DMS 273 treated with DMSO at 0.1 percent for 48 hours (cell line): ENCODE measurements around the gene KLK2.

ENCODE experiments used
- DNase-seq: peaks from one replicate; lab custom pipeline; 2025; lab: John Stamatoyannopoulos, UW

KLK2 gene

DNA sequence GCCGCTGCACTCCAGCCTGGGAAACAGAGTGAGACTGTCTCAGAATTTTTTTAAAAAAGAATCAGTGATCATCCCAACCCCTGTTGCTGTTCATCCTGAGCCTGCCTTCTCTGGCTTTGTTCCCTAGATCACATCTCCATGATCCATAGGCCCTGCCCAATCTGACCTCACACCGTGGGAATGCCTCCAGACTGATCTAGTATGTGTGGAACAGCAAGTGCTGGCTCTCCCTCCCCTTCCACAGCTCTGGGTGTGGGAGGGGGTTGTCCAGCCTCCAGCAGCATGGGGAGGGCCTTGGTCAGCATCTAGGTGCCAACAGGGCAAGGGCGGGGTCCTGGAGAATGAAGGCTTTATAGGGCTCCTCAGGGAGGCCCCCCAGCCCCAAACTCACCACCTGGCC lies at the start of gene KLK2:
KLK2 (plus strand) TSS at position 384 of the 400 bp plus-strand sequence. CDS start 35 bp downstream, outside the sequence.
- no peak for DNase-seq

DNA sequence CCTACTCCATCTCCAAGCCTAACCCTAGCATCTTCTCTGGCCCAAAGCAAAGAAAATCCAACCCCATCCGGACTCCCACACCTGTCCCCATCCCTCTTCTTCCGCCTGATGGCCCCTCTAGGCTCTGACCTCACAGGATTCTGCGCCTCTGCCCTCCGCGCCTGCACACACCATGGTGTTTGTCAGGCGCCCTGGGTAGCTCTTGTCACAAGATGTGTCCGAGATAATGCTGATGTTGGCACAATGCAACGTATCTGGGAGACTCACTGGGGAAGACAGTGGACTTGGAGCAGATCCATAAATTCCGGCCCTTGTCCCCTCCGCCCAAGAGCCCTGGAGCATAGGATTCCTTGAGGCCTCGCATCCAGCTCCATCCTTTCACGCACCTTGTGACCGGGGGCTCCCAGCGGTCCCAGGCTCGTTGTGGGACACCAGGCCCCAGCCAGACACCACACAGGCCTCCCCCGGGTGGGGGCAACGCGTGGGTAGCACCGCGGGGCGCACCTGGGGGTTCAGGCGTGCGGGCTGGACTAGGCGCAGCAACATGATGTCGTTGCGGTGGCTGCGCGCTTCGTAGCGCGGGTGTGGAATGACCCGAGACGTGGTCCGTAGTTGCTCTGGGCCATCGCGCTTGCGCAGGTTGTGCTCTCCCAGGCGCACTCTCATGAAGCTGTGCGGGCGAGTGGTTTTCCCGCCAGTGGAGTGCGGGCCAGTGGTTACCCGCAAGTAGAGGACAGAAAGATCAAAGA lies 46.6 kb upstream of the KLK2 start:
- DNase-seq, result no peak

- no peak for DNase-seq
These were observed 45.8 kb upstream of the KLK2 start for GRCh38 chr19:50827476-50827875.

DNA sequence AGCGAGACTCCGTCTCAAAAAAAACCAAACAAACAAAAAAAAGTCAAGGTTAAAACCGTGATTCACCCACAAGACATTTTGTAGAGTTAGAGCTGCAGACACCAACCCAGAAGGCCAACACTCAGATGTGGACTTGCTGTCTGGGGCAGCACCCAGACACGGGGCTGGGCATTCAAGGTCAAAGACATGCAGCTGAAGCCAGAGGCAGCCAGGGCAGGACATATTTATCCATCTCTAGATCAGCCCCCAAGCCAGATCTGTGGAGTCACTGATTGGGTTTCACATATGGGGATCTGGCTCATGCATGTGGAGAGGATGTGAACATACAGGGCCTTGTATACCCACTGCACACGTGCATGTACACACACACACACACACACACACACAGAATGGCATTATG lies 43.4 kb upstream of the KLK2 start:
- DNase-seq, result no peak

GRCh38 chr19:50830266-50831025 lies 42.8 kb upstream of the KLK2 start:
- DNase-seq, result no peak

DNA sequence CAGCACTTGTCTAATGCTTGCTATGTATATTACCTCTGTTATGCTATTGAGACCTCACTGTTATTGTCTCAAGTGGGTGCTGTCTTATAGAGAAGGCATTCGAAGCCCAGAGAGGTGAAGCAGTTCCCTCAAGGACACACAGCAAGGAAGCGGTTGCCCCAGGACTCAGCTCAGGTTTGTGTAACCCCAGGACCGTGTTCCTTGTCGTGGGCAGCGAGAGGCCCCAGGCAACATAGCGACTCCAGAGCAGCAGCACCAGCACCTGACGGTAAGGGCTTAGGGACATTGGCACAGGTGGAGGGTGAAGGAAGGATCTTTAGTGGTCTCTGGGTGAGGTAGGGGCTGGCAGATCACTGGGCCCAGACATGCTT lies 42.2 kb upstream of the KLK2 start:
- no peak for DNase-seq

- DNase-seq, result no peak
These were observed 40.6 kb upstream of the KLK2 start for GRCh38 chr19:50832666-50833065.

- no peak for DNase-seq
These were observed 40.0 kb upstream of the KLK2 start, which contains the start of gene KLK15 for GRCh38 chr19:50833117-50833801. Gene KLK15, minus strand, starts transcription at chr19:50833574. Its CDS starts 2,082 bp downstream, at chr19:50831492.

GRCh38 chr19:50833802-50834167 lies 39.5 kb upstream of the KLK2 start:
- DNase-seq, result no peak

DNA sequence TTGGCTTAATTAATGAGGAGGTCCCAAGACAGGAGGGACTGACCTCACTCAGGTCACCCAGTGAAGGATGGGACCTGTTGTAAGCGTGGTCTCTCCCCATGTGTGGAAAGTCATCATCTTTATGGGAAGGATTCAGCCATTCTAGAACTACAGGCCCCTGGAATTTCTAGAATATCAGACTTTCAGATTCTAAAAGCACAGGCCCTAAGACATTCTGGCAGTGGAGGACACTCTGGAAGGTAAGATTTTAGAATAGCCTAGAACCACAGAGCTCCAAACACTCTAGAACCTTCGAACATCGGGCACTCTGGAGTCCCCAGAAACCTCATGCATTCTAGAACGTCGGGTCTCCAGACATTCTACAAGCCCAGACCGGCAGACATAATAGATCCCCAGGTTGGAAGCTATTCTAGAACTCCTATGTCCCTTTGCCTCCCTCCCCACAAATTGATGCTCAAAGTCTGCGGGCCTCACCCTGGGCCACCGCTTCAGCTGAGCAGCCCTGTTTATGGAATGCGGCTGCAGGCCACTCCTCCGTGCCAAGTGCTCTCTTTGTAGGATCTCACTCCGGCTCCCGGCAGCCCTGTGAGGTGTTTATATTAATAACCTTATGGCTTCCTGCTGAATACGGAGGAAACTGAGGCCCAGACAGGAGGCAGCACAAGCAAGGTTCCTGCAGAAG lies 38.0 kb upstream of the KLK2 start:
- no peak for DNase-seq

DNA sequence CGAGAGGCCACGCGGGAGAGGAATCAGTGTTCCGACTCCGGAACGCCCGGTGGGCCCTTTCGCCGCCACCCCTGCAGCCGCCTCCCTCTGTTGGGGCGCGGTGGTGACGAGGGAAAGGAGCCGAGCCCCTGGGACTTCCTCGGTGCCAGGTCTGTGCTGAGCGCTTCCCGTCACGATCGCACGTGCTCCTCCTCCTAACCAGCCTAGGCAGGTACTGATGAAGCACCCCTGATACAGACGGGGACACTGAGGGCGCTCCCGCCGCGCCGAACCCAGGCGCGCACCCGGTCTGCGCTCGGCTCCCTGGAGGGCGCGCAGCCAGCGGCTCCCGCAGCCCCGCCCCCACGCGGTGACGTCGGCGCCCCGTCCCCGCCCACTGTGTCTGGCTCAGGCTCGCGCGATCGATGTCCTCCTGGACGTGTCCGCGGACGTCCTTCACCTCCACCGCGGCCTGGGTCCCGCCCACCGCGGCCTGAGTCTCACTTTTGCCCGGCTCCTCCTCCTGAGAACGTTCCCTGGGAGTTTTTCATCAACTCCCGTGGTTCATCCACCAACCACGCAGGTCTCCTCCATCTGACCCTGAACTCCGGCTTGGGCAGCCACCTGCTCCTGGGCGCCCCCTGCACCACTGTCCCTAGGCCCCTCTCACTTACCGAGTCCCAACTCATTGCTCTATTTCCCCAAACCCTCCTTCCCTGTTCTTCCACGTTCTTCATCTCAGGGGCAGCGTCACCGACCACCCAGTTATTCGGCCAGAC lies 37.3 kb upstream of the KLK2 start:
- no peak for DNase-seq

- DNase-seq, result no peak
These were observed 36.6 kb upstream of the KLK2 start for GRCh38 chr19:50836543-50837195.

- no peak for DNase-seq
These were observed 35.9 kb upstream of the KLK2 start for GRCh38 chr19:50837300-50837699.

- no peak for DNase-seq
These were observed 35.0 kb upstream of the KLK2 start for GRCh38 chr19:50838239-50838638.

DNA sequence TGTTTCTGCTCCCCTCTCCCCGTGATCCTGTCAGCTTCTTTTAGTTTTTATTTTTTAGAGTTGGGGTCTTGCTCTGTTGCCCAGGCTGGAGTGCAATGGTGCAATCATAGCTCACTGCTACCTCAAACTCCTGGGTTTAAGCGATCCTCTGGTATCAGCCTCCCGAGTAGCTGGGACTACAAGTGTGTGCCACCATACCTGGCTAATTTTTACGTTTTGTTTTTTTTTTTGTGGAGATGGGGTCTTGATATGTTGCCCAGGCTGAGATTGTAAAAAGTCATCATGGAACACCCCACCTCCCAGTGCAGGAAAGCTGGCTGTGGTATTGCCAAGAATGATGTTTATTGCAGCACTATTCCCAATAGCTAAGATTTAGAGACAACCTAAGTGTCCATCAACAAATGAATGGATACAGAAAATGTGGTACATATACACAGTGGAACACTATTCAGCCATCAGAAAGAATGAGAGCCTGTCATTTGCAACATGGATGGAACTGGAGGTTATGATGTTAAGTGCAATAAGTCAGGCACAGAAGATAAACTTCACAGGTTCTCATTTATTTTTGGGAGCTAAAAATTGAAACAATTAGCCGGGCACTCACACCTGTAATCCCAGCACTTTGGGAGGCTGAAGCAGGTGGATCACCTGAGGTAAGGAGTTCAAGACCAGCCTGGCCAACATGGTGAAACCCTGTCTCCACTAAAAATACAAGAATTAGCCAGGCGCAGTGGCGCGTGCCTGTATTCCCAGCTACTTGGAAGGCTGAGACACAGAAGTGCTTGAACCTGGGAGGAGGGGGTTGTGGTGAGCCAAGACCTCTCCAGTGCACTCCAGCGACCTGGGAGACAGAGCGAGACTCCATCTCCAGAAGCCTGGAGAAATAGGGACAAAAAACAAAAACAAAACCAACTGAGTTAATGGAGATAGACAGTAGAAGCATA lies 33.3 kb upstream of the KLK2 start:
- DNase-seq, result no peak

DNA sequence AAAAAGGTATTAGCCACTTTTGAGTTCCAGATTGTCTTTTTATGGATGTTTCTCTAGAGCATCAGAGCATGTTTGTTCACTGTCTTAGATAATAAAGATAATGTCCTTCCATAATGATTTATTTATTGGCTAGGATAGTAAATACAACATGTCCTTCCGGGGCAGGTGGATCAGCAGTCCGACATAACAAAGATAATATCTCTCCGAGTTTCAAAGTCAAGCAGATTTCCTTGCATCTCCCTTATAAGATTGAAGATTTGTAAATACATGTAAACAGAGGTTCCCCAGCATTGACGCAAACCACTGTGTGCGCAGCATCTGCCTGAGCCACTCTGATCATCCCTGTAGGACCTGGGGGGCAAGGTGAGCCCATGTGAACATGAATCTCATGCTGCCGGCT lies 31.1 kb upstream of the KLK2 start:
- DNase-seq, result no peak

GRCh38 chr19:50843205-50843604 lies 30.0 kb upstream of the KLK2 start:
- no peak for DNase-seq

DNA sequence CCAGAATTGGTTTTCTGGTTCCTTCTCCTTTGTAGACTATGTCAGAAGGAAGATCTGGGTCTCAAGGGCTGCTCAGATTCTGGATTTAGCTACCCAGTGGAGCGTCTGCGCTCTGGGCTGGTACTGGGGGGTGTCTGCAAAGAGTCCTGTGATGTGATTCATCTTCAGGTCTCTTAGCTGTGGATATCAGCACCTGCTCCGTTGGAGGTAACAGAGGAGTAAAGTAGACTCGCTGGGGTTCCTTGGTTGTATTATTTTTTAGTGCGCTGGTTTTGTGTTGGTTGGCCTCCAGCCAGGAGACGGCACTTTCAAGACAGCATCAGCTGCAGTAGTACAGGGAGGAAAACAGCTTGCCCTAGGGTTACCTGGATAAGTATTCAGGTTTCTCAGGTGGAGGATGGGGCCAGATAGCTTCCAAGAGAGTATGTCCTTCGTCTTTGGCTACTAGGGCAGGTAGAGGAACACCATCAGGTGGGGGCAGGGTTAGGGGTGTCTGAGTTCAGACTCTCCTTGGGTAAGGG lies 29.5 kb upstream of the KLK2 start:
- no peak for DNase-seq

DNA sequence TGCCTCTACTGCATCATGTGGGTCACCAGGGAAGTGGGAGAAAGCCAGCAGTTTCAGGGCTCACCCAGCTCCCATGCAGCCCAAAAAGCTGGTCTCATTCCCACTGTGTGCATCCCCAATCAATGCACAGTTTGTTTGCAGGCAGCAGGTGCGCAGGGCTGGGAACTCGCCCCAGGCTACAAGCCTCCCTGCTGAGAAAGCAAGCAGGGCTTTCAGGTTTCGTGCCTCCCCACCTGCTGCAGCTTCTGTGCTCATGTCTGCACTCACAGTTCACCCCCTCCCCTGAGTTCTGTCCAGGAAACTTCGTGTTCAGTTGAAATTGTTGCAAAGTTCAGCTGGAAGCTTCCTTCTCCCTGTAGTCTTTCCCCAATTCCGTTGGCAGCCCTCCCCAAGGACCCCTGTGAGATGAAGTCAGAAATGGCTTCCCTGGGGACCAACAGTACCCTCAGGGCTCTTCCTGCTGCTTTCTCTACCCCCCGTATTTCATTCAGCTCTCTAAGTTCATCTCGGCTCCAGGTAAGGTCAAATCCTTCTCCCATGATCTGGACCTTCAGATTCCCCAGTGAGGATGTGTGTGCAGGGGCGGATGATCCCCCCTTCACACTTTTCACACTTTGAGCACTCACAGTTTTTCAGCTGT lies 28.8 kb upstream of the KLK2 start:
- no peak for DNase-seq
